OCI-LY3 (cell line): ENCODE results near the gene LYPD5.

Source experiments
- EZH2phosphoT487 ChIP-seq: fragments of 200-600 bp; shearing (Covaris generic); IDR thresholded peaks from 2 replicates; pipeline ENCODE4 v1.6.1; 2018; ENCODE audit warnings: antibody characterized with exemption, mixed run types, low read depth
- TF ChIP-seq, protein P1 (sequence below): fragments of 200-600, 300-600 bp; sonication (generic); IDR thresholded peaks from 2 replicates; pipeline ENCODE4 v1.5.1; 2014; ENCODE audit warnings: antibody characterized with exemption, low read length, low read depth

- TF ChIP-seq, protein P1, sequence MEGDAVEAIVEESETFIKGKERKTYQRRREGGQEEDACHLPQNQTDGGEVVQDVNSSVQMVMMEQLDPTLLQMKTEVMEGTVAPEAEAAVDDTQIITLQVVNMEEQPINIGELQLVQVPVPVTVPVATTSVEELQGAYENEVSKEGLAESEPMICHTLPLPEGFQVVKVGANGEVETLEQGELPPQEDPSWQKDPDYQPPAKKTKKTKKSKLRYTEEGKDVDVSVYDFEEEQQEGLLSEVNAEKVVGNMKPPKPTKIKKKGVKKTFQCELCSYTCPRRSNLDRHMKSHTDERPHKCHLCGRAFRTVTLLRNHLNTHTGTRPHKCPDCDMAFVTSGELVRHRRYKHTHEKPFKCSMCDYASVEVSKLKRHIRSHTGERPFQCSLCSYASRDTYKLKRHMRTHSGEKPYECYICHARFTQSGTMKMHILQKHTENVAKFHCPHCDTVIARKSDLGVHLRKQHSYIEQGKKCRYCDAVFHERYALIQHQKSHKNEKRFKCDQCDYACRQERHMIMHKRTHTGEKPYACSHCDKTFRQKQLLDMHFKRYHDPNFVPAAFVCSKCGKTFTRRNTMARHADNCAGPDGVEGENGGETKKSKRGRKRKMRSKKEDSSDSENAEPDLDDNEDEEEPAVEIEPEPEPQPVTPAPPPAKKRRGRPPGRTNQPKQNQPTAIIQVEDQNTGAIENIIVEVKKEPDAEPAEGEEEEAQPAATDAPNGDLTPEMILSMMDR = no peak
- no peak for TF ChIP-seq EZH2phosphoT487
Measured at GRCh38 chr19:43807651-43808050, 5.4 kb upstream of the LYPD5 start.
